PC-9 (cell line): Measurements from ENCODE around the gene DERL3. TPM values are rescaled to one million over a fixed set of nuclear protein-coding genes. Genes with fewer than 3 reads are reported as not detected.

ENCODE experiments used
- Bru-seq: library from RNA; stranded (reverse); fragments of 400-500 nt; gene quantifications from one replicate; lab custom pipeline; 2021; lab: Mats Ljungman, UMichigan
- BruChase-seq, 2 experiments: library from RNA; stranded (reverse); fragments of 400-500 nt; gene quantifications; one replicate each; lab custom pipeline; 2021; lab: Mats Ljungman, UMichigan
- BruUV-seq: library from RNA; stranded (reverse); fragments of 400-500 nt; replicated peaks from 2 replicates; lab custom pipeline; 2021; lab: Mats Ljungman, UMichigan
- CTCF ChIA-PET: fragments of 300-600 bp; sonication (Branson Sonifier 250); formaldehyde crosslinking; loops from one replicate; lab custom pipeline; 2022; ENCODE audit warnings: antibody characterized with exemption; lab: Charles Lee
- POLR2A ChIA-PET: fragments of 300-600 bp; sonication (Branson Sonifier 250); formaldehyde crosslinking; loops from one replicate; lab custom pipeline; 2022; ENCODE audit warnings: antibody characterized with exemption; ENCODE audit not compliant: unreplicated experiment; lab: Charles Lee
- DNase-seq, 2 experiments: peaks; one replicate each; pipeline versions ENCODE4 v3.0.0 to v3.0.0-alpha.2; 2015 to 2022; ENCODE audit warnings: mixed read lengths in 1 of 2
- H2AFZ ChIP-seq: fragments of 200-600 bp; sonication (generic); 2 replicates; pipeline ENCODE4 v1.8.1; 2017; ENCODE audit warnings: antibody characterized with exemption
- H3F3A ChIP-seq: fragments of 200-600 bp; sonication (generic); 2 replicates; pipeline ENCODE4 v1.8.1; 2017; ENCODE audit warnings: antibody characterized with exemption, mild to moderate bottlenecking, low read depth; ENCODE audit not compliant: insufficient read depth
- H3K27ac ChIP-seq: fragments of 200-600 bp; sonication (generic); 2 replicates; pipeline ENCODE4 v1.6.1; 2016; ENCODE audit warnings: mixed run types
- H3K27me3 ChIP-seq: fragments of 200-600 bp; sonication (generic); 2 replicates; pipeline ENCODE4 v1.6.1; 2016; ENCODE audit warnings: low read depth, mixed run types; ENCODE audit not compliant: insufficient read depth
- H3K36me3 ChIP-seq: fragments of 200-600 bp; sonication (generic); 2 replicates; pipeline ENCODE4 v1.6.1; 2016; ENCODE audit warnings: low read depth, mixed run types
- H3K4me1 ChIP-seq: fragments of 200-600 bp; sonication (generic); replicated peaks from 2 replicates; pipeline ENCODE4 v1.6.1; 2016; ENCODE audit warnings: mixed run types; ENCODE audit not compliant: insufficient read depth
- H3K4me2 ChIP-seq: fragments of 200-600 bp; sonication (generic); 2 replicates; pipeline ENCODE4 v1.6.1; 2017; ENCODE audit warnings: mixed run types
- H3K4me3 ChIP-seq: fragments of 200-600 bp; sonication (generic); 2 replicates; pipeline ENCODE4 v1.6.1; 2016; ENCODE audit warnings: mixed run types
- H3K79me2 ChIP-seq: fragments of 200-600 bp; sonication (generic); 2 replicates; pipeline ENCODE4 v1.6.1; 2017; ENCODE audit warnings: low read depth, mixed run types
- H3K9me2 ChIP-seq: fragments of 200-600 bp; sonication (generic); 2 replicates; pipeline ENCODE4 v1.8.1; 2017; ENCODE audit warnings: mild to moderate bottlenecking; ENCODE audit not compliant: insufficient read depth
- H3K9me3 ChIP-seq: fragments of 200-600 bp; sonication (generic); 2 replicates; pipeline ENCODE4 v1.8.1; 2016; ENCODE audit warnings: low read depth; ENCODE audit not compliant: insufficient read depth
- H4K20me1 ChIP-seq: fragments of 200-600 bp; sonication (generic); 2 replicates; pipeline ENCODE4 v1.8.1; 2017; ENCODE audit not compliant: insufficient read depth
- CTCF ChIP-seq: fragments of 200-600 bp; sonication (generic); conservative IDR thresholded peaks from 2 replicates; pipeline ENCODE4 v1.6.1; 2017; ENCODE audit warnings: mixed run types, antibody characterized with exemption, mild to moderate bottlenecking, moderate library complexity
- EZH2 ChIP-seq: fragments of 200-600 bp; sonication (generic); IDR thresholded peaks from 2 replicates; pipeline ENCODE4 v1.8.0; 2017; ENCODE audit warnings: antibody characterized with exemption, low read depth
- intact Hi-C: fragments of 100-400 bp; cut with micrococcal nuclease; formaldehyde crosslinking; loops from one replicate; pipeline ENCODE4 v1.10.0; 2022; ENCODE audit not compliant: unreplicated experiment
- long read RNA-seq: library from polyadenylated mRNA; stranded (forward); transcript quantifications from one replicate; pipeline ENCODE4 v2.0.0, GENCODE V29; 2022
- total RNA-seq: library from RNA; stranded (reverse); gene quantifications from 2 replicates; pipeline ENCODE4 v1.2.3, GENCODE V29; 2021

Gene DERL3
- total RNA-seq (0.41 and 1.2 TPM in 2 replicates), Bru-seq, nascent RNA (percentile 11 among the genes with signal in this experiment), BruChase-seq, experiment 1, labeled RNA remaining after a 2-hour chase (not detected), BruChase-seq, experiment 2, labeled RNA remaining after a 6-hour chase (percentile 16 among the genes with signal in this experiment)
- long read RNA-seq, partial matches to known transcripts: 0 of 3 reads
- long read RNA-seq, other reads (novel, unspliced or antisense): 2 of 3 reads

- Histone ChIP-seq H3K4me2 (no peak within 1 kb of the TSS), H3K4me3 (no peak within 1 kb of the TSS), H3K79me2 (no peaks in the 10 kb centered on the region), H3F3A (no peaks in the 10 kb centered on the region; the same call in 1 of the 2 replicates), H4K20me1 (no peaks in the 10 kb centered on the region; the same call in none of the 2 replicates), H3K9me3 (no peaks in the 10 kb centered on the region), H3K27ac (no peak within 1 kb of the TSS), H2AFZ (no peak within 1 kb of the TSS), H3K9me2 (no peaks in the 10 kb centered on the region), H3K27me3 (no peaks in the 10 kb centered on the region), H3K4me1 (no peaks in the 10 kb centered on the region), H3K36me3 (no peaks in the 10 kb centered on the region)
- no peak for TF ChIP-seq EZH2
- TF ChIP-seq CTCF: no peak
- intact Hi-C loops: no loop called here
- peak; percentile 9 to 73 for DNase-seq
- ChIA-PET CTCF (no interaction called here), POLR2A (no interaction called here)
- no TSS peak for BruUV-seq
Measured at GRCh38 chr22:23838681-23839468, at the start of gene DERL3. Gene DERL3 (minus strand): TSS chr22:23839006. CDS start chr22:23838987, 19 bp downstream.

GRCh38 chr22:23884140-23884539 lies 45.3 kb upstream of the DERL3 start:
- ChIA-PET POLR2A (no interaction called here), CTCF (no interaction called here)
- H3K4me3 ChIP-seq: no peak overlapping the region
- H4K20me1 ChIP-seq: no peaks in the 10 kb centered on the region
- no peaks in the 10 kb centered on the region for H3K9me2 ChIP-seq
- H3K4me2 ChIP-seq: no peak overlapping the region
- H3K9me3 ChIP-seq: no peaks in the 10 kb centered on the region
- H3K27ac ChIP-seq: no peak overlapping the region
- no TSS peak for BruUV-seq
- H3K36me3 ChIP-seq: no peaks in the 10 kb centered on the region
- peaks cover 4% of the 10 kb centered on the region; the same call in 1 of the 2 replicates for H3F3A ChIP-seq
- peaks cover 14% of the 10 kb centered on the region for H3K4me1 ChIP-seq
- no peak for TF ChIP-seq CTCF
- no peak for TF ChIP-seq EZH2
- H3K79me2 ChIP-seq: no peaks in the 10 kb centered on the region
- no peaks in the 10 kb centered on the region for H3K27me3 ChIP-seq
- no peak overlapping the region for H2AFZ ChIP-seq
- intact Hi-C loops: no loop called here
- DNase-seq: no peak

- Histone ChIP-seq H2AFZ (no peak overlapping the region), H3K27me3 (no peaks in the 10 kb centered on the region), H3K4me1 (peaks cover 13% of the 10 kb centered on the region), H3K36me3 (no peaks in the 10 kb centered on the region), H3K27ac (no peak overlapping the region), H3K4me3 (no peak overlapping the region), H3F3A (peaks cover 4% of the 10 kb centered on the region; the same call in 1 of the 2 replicates), H3K9me2 (no peaks in the 10 kb centered on the region), H3K4me2 (no peak overlapping the region), H4K20me1 (no peaks in the 10 kb centered on the region), H3K9me3 (no peaks in the 10 kb centered on the region), H3K79me2 (no peaks in the 10 kb centered on the region)
- intact Hi-C loops: no loop called here
- no peak for DNase-seq
- POLR2A ChIA-PET: no interaction called here
- BruUV-seq: no TSS peak
- CTCF ChIA-PET: no interaction called here
- no peak for TF ChIP-seq CTCF
- TF ChIP-seq EZH2: no peak
Measured at GRCh38 chr22:23883658-23884057, 44.9 kb upstream of the DERL3 start.
